ENCODE measurements around the gene IFNK. TPM values are rescaled to one million over a fixed set of nuclear protein-coding genes. Genes with fewer than 3 reads are reported as not detected.

Gene IFNK
- total RNA-seq, 1 experiment from 2014 or later: not detected

GRCh38 chr9:27483576-27483975, 40.5 kb upstream of the IFNK start:
- H3K36me3 ChIP-seq (ENCODE audit: low read depth, low read length): no peaks in the 10 kb centered on the region

GRCh38 chr9:27485158-27485557, 38.9 kb upstream of the IFNK start:
- no peak for DNase-seq
- TF ChIP-seq EZH2phosphoT487 (IDR thresholded peaks at IDR 0.05; ENCODE audit: borderline replicate concordance, low read length): no peak
- no peak for TF ChIP-seq EZH2 (IDR thresholded peaks at IDR 0.05; ENCODE audit: low read length, unreplicated experiment)
- TF ChIP-seq CTCF (conservative IDR thresholded peaks at IDR 0.05; ENCODE audit: low read depth, low read length): no peak

More at GRCh38 chr9:27483576-27483975, 40.5 kb upstream of the IFNK start:
- intact Hi-C loops (cut with micrococcal nuclease): no loop called here
- H3F3A ChIP-seq (ENCODE audit: low read length, unreplicated experiment): no peaks in the 10 kb centered on the region
- ChIA-PET POLR2A (ENCODE audit: unreplicated experiment) (no interaction called here), CTCF (no interaction called here)
- BruUV-seq (replicated peaks): no TSS peak
- TF ChIP-seq EZH2phosphoT487 (IDR thresholded peaks at IDR 0.05; ENCODE audit: borderline replicate concordance, low read length) (no peak), CTCF (conservative IDR thresholded peaks at IDR 0.05; ENCODE audit: low read depth, low read length) (no peak), EZH2 (IDR thresholded peaks at IDR 0.05; ENCODE audit: low read length, unreplicated experiment) (no peak)
- DNase-seq (no peak), ATAC-seq (no peak)
- no peak overlapping the region for H2AFZ ChIP-seq (ENCODE audit: low read length)
- H3K27ac ChIP-seq (ENCODE audit: low read length): no peak overlapping the region
- no peaks in the 10 kb centered on the region for H4K20me1 ChIP-seq (ENCODE audit: low read length)
- H3K9ac ChIP-seq (ENCODE audit: low read length): no peak overlapping the region
- H3K9me2 ChIP-seq (replicated peaks; ENCODE audit: low read length): no peaks in the 10 kb centered on the region
- H3K4me2 ChIP-seq (ENCODE audit: low read length): no peak overlapping the region
- H3K4me1 ChIP-seq (ENCODE audit: insufficient read depth, low read length): no peaks in the 10 kb centered on the region
- no peak overlapping the region for H3K4me3 ChIP-seq (ENCODE audit: low read length)
- no peaks in the 10 kb centered on the region for H3K79me2 ChIP-seq (ENCODE audit: low read length)
- H3K9me3 ChIP-seq (ENCODE audit: low read length): no peaks in the 10 kb centered on the region
- no peaks in the 10 kb centered on the region for H3K27me3 ChIP-seq (ENCODE audit: low read length)

GRCh38 chr9:27487128-27487640, 36.9 kb upstream of the IFNK start:
- H3K9me2 ChIP-seq (replicated peaks; ENCODE audit: low read length): no peaks in the 10 kb centered on the region
- ATAC-seq: no peak
- ChIA-PET CTCF (no interaction called here), POLR2A (ENCODE audit: unreplicated experiment) (no interaction called here)
- no peaks in the 10 kb centered on the region for H4K20me1 ChIP-seq (ENCODE audit: low read length)
- no peak overlapping the region for H3K9ac ChIP-seq (ENCODE audit: low read length)
- no peak overlapping the region for H2AFZ ChIP-seq (ENCODE audit: low read length)
- no peaks in the 10 kb centered on the region for H3K36me3 ChIP-seq (ENCODE audit: low read depth, low read length)
- H3K27ac ChIP-seq (ENCODE audit: low read length): no peak overlapping the region
- no peaks in the 10 kb centered on the region for H3F3A ChIP-seq (ENCODE audit: low read length, unreplicated experiment)
- H3K4me3 ChIP-seq (ENCODE audit: low read length): no peak overlapping the region
- no peaks in the 10 kb centered on the region for H3K9me3 ChIP-seq (ENCODE audit: low read length)
- no peaks in the 10 kb centered on the region for H3K4me1 ChIP-seq (ENCODE audit: insufficient read depth, low read length)
- H3K27me3 ChIP-seq (ENCODE audit: low read length): no peaks in the 10 kb centered on the region
- no peaks in the 10 kb centered on the region for H3K79me2 ChIP-seq (ENCODE audit: low read length)
- TF ChIP-seq EZH2 (IDR thresholded peaks at IDR 0.05; ENCODE audit: low read length, unreplicated experiment) (no peak), CTCF (conservative IDR thresholded peaks at IDR 0.05; ENCODE audit: low read depth, low read length) (no peak)
- intact Hi-C loops (cut with micrococcal nuclease): no loop called here
- BruUV-seq (replicated peaks): no TSS peak
- H3K4me2 ChIP-seq (ENCODE audit: low read length): no peak overlapping the region
- DNase-seq: no peak

More at GRCh38 chr9:27485158-27485557, 38.9 kb upstream of the IFNK start:
- Histone ChIP-seq H3K79me2 (ENCODE audit: low read length) (no peaks in the 10 kb centered on the region), H3K9me2 (replicated peaks; ENCODE audit: low read length) (no peaks in the 10 kb centered on the region), H3K4me3 (ENCODE audit: low read length) (no peak overlapping the region), H4K20me1 (ENCODE audit: low read length) (no peaks in the 10 kb centered on the region), H3K27me3 (ENCODE audit: low read length) (no peaks in the 10 kb centered on the region), H3K4me1 (ENCODE audit: insufficient read depth, low read length) (no peaks in the 10 kb centered on the region), H3K4me2 (ENCODE audit: low read length) (no peak overlapping the region), H3K27ac (ENCODE audit: low read length) (no peak overlapping the region), H3K9me3 (ENCODE audit: low read length) (no peaks in the 10 kb centered on the region), H2AFZ (ENCODE audit: low read length) (no peak overlapping the region), H3K36me3 (ENCODE audit: low read depth, low read length) (no peaks in the 10 kb centered on the region), H3F3A (ENCODE audit: low read length, unreplicated experiment) (no peaks in the 10 kb centered on the region), H3K9ac (ENCODE audit: low read length) (no peak overlapping the region)
- ATAC-seq: no peak
- BruUV-seq (replicated peaks): no TSS peak
- intact Hi-C loops (cut with micrococcal nuclease): no loop called here
- CTCF ChIA-PET: no interaction called here
- POLR2A ChIA-PET (ENCODE audit: unreplicated experiment): no interaction called here

Data from PC-3 (cell line).